GM23338 (cell line): ENCODE data around the gene PPA1. TPM values are rescaled to one million over a fixed set of nuclear protein-coding genes. Genes with fewer than 3 reads are reported as not detected.
A peak's percentile ranks its signal among the peaks of the same experiment; 100 is the strongest.

Experiments
- ATAC-seq: fragments of 200-7000 bp; cut with Tn5 transposase; 3 replicates; pipeline ENCODE4 v1.9.1; 2020
- DNase-seq: peaks from one replicate; pipeline ENCODE4 v3.0.0-alpha.2; 2015; ENCODE audit warnings: low spot score
- H2AFZ ChIP-seq: fragments of 200-600 bp; sonication (generic); 2 replicates; pipeline ENCODE4 v1.8.0; 2016; ENCODE audit warnings: antibody characterized with exemption, mild to moderate bottlenecking, moderate library complexity
- H3F3A ChIP-seq: fragments of 200-600 bp; sonication (generic); replicated peaks from 2 replicates; pipeline ENCODE4 v1.8.0; 2017; ENCODE audit warnings: antibody characterized with exemption, mixed run types, low read depth
- H3K27ac ChIP-seq: fragments of 200-600 bp; sonication (generic); 2 replicates; pipeline ENCODE4 v1.6.1; 2016; ENCODE audit warnings: low read depth
- H3K27me3 ChIP-seq: fragments of 200-600 bp; sonication (generic); 2 replicates; pipeline ENCODE4 v1.8.0; 2016; ENCODE audit warnings: mild to moderate bottlenecking, mixed run types, moderate library complexity; ENCODE audit not compliant: insufficient read depth
- H3K36me3 ChIP-seq: fragments of 200-600 bp; sonication (generic); 2 replicates; pipeline ENCODE4 v1.8.0; 2016; ENCODE audit warnings: mild to moderate bottlenecking; ENCODE audit not compliant: insufficient read depth
- H3K4me1 ChIP-seq: fragments of 200-600 bp; sonication (generic); 2 replicates; pipeline ENCODE4 v1.8.0; 2016; ENCODE audit warnings: mild to moderate bottlenecking, moderate library complexity; ENCODE audit not compliant: insufficient read depth
- H3K4me2 ChIP-seq: fragments of 200-600 bp; sonication (generic); 2 replicates; pipeline ENCODE4 v1.7.1; 2017; ENCODE audit warnings: mixed run types
- H3K4me3 ChIP-seq: fragments of 200-600 bp; sonication (generic); 2 replicates; pipeline ENCODE4 v1.6.1; 2016; ENCODE audit warnings: mixed run types
- H3K79me2 ChIP-seq: fragments of 200-600 bp; sonication (generic); replicated peaks from 2 replicates; pipeline ENCODE4 v1.8.0; 2017; ENCODE audit warnings: mild to moderate bottlenecking; ENCODE audit not compliant: insufficient read depth
- H3K9me2 ChIP-seq: fragments of 200-600 bp; sonication (generic); 2 replicates; pipeline ENCODE4 v1.8.0; 2017; ENCODE audit not compliant: insufficient read depth
- H4K20me1 ChIP-seq: fragments of 200-600 bp; sonication (generic); replicated peaks from 2 replicates; pipeline ENCODE4 v1.8.0; 2017; ENCODE audit warnings: mild to moderate bottlenecking; ENCODE audit not compliant: insufficient read depth
- H3K27ac Mint-ChIP-seq: 2 replicates; pipeline ENCODE4 v1.8.0; 2020; ENCODE audit warnings: inconsistent platforms, mild to moderate bottlenecking, moderate library complexity, mixed read lengths
- H3K27me3 Mint-ChIP-seq: 3 replicates; pipeline ENCODE4 v1.8.0; 2022; ENCODE audit warnings: low read depth, mild to moderate bottlenecking, moderate library complexity, mixed read lengths, inconsistent platforms; ENCODE audit not compliant: insufficient read depth, poor library complexity
- H3K36me3 Mint-ChIP-seq: 3 replicates; pipeline ENCODE4 v1.8.0; 2021; ENCODE audit warnings: low read depth, mild to moderate bottlenecking, inconsistent platforms, moderate library complexity, mixed read lengths
- H3K4me1 Mint-ChIP-seq: 3 replicates; pipeline ENCODE4 v1.8.0; 2020; ENCODE audit warnings: mild to moderate bottlenecking, inconsistent platforms, mixed read lengths
- H3K4me3 Mint-ChIP-seq: 3 replicates; pipeline ENCODE4 v1.8.0; 2021; ENCODE audit warnings: moderate library complexity, mild to moderate bottlenecking, inconsistent platforms, mixed read lengths
- H3K9me3 Mint-ChIP-seq: 3 replicates; pipeline ENCODE4 v1.8.0; 2020; ENCODE audit warnings: moderate library complexity, mild to moderate bottlenecking, inconsistent platforms, mixed read lengths
- CREB1 ChIP-seq: fragments of 250-450 bp; sonication (Bioruptor Pico); IDR thresholded peaks from 2 replicates; pipeline ENCODE4 v1.5.0; 2020; ENCODE audit warnings: low read depth, mild to moderate bottlenecking, moderate library complexity
- EZH2 ChIP-seq: fragments of 200-600 bp; sonication (generic); IDR thresholded peaks from one replicate; pipeline ENCODE4 v1.8.0; 2017; ENCODE audit warnings: antibody characterized with exemption, mild to moderate bottlenecking, low read depth; ENCODE audit not compliant: unreplicated experiment
- EZH2phosphoT487 ChIP-seq: fragments of 200-600 bp; sonication (generic); IDR thresholded peaks from one replicate; pipeline ENCODE4 v1.8.1; 2018; ENCODE audit warnings: antibody characterized with exemption; ENCODE audit not compliant: unreplicated experiment
- JUNB ChIP-seq: IDR thresholded peaks from one replicate; pipeline ENCODE4 v1.6.1; 2016; ENCODE audit warnings: antibody characterized with exemption; ENCODE audit not compliant: unreplicated experiment
- NANOG ChIP-seq: IDR thresholded peaks from 2 replicates; pipeline ENCODE4 v1.6.1; 2016; ENCODE audit warnings: antibody characterized with exemption, borderline replicate concordance
- POLR2AphosphoS5 ChIP-seq: IDR thresholded peaks from 2 replicates; pipeline ENCODE4 v1.6.1; 2016; ENCODE audit warnings: antibody characterized with exemption, low read depth
- STAT1 ChIP-seq: IDR thresholded peaks from one replicate; pipeline ENCODE4 v1.6.1; 2016; ENCODE audit warnings: antibody characterized with exemption; ENCODE audit not compliant: unreplicated experiment
- ZNF114 ChIP-seq: fragments of 250-450 bp; sonication (Bioruptor Pico); IDR thresholded peaks from 2 replicates; pipeline ENCODE4 v1.5.0; 2020; ENCODE audit warnings: mild to moderate bottlenecking, moderate library complexity
- polyA plus RNA-seq: library from polyadenylated mRNA; unstranded; fragments of >200 nt; fragmentation: Nextera tagmentation; extraction: Ambion mirVana; gene quantifications from 2 replicates; pipeline ENCODE4 v1.2.1, GENCODE V29; 2016
- total RNA-seq: library from RNA; depleted of rRNA; stranded (reverse); fragments of >200 nt; shearing (Covaris generic); gene quantifications from 2 replicates; pipeline ENCODE4 v1.2.3, GENCODE V29; 2014
- TF ChIP-seq, protein P1 (sequence below): IDR thresholded peaks from one replicate; pipeline ENCODE4 v1.6.1; 2018; ENCODE audit warnings: antibody characterized with exemption; ENCODE audit not compliant: unreplicated experiment
- TF ChIP-seq, protein P2 (sequence below), 2 experiments: fragments of 200-600 bp in 1 of 2; sonication (generic) in 1 of 2; conservative IDR thresholded peaks; 2 replicates each; pipeline versions ENCODE4 v1.5.1 to v1.6.1; 2016 to 2017; ENCODE audit warnings: antibody characterized with exemption in 2 of 2, low read depth in 2 of 2, mild to moderate bottlenecking in 2 of 2, moderate library complexity in 1 of 2
- TF ChIP-seq, protein P3 (sequence below): IDR thresholded peaks from 2 replicates; pipeline ENCODE4 v1.6.1; 2016; ENCODE audit warnings: antibody characterized with exemption

The PPA1 gene
- total and polyA plus RNA-seq, 2 experiments from 2014 or later = 135 to 228 TPM

DNA sequence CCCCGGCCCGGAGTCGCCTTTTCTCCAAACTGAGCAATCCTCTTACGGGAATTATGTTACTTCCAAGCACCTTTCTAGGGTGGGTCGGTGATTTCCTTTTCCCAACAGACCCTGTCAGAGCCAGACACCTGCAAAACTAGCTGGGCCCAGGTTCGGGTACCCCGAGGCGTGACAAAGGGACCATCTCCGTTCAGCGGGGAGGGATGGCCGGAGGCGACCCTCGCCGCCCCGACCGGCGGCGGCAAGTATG is 445 bp downstream of the PPA1 start (continued):
- TF ChIP-seq, protein P1, sequence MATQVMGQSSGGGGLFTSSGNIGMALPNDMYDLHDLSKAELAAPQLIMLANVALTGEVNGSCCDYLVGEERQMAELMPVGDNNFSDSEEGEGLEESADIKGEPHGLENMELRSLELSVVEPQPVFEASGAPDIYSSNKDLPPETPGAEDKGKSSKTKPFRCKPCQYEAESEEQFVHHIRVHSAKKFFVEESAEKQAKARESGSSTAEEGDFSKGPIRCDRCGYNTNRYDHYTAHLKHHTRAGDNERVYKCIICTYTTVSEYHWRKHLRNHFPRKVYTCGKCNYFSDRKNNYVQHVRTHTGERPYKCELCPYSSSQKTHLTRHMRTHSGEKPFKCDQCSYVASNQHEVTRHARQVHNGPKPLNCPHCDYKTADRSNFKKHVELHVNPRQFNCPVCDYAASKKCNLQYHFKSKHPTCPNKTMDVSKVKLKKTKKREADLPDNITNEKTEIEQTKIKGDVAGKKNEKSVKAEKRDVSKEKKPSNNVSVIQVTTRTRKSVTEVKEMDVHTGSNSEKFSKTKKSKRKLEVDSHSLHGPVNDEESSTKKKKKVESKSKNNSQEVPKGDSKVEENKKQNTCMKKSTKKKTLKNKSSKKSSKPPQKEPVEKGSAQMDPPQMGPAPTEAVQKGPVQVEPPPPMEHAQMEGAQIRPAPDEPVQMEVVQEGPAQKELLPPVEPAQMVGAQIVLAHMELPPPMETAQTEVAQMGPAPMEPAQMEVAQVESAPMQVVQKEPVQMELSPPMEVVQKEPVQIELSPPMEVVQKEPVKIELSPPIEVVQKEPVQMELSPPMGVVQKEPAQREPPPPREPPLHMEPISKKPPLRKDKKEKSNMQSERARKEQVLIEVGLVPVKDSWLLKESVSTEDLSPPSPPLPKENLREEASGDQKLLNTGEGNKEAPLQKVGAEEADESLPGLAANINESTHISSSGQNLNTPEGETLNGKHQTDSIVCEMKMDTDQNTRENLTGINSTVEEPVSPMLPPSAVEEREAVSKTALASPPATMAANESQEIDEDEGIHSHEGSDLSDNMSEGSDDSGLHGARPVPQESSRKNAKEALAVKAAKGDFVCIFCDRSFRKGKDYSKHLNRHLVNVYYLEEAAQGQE = no peak

DNA sequence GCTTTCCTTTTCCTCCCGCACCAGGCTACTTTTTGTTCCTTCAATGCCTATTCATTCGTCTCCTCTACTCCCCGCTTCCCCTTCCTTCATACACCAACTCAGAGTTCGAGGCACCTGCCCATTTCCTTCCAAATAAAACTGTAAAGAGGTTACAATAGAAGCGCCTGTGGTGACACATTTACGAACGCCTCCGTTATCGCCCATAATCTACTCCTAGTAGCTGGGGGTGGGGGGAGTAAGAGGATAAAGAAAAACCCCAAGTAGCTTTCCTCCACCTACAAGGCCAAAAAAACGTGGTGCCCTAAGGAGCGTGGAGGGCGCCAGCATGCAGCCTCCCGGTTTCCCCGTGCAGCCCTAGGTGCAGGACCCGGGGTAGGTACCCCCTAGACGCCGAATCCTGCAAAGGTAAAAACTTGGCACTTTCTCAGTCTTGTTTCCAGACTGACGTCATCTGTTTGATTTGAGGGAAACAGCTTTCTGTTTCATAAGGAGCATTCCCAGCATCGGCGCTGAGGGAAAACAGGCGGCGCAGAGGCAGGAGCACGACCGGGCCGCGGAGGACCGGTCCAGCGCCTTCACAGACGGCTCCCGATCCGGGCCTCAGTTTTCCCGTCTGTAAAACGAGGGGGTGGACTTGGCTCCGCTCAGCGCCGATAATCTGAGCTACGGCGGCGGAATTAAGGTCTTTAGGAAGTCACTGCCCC is 922 bp downstream of the PPA1 start:
- H3K27ac ChIP-seq = no peak overlapping the region
- H3K9me2 ChIP-seq = no peaks in the 10 kb centered on the region
- H3K4me1 Mint-ChIP-seq = peaks cover 6% of the 10 kb centered on the region; the same call in 2 of the 3 replicates
- no peak overlapping the region for H3K27ac Mint-ChIP-seq
- TF ChIP-seq, protein P2, sequence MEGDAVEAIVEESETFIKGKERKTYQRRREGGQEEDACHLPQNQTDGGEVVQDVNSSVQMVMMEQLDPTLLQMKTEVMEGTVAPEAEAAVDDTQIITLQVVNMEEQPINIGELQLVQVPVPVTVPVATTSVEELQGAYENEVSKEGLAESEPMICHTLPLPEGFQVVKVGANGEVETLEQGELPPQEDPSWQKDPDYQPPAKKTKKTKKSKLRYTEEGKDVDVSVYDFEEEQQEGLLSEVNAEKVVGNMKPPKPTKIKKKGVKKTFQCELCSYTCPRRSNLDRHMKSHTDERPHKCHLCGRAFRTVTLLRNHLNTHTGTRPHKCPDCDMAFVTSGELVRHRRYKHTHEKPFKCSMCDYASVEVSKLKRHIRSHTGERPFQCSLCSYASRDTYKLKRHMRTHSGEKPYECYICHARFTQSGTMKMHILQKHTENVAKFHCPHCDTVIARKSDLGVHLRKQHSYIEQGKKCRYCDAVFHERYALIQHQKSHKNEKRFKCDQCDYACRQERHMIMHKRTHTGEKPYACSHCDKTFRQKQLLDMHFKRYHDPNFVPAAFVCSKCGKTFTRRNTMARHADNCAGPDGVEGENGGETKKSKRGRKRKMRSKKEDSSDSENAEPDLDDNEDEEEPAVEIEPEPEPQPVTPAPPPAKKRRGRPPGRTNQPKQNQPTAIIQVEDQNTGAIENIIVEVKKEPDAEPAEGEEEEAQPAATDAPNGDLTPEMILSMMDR (conservative IDR thresholded peaks at IDR 0.05; ENCODE audit: low read depth in 2 of 2) = no peak
- peak; percentile 65 for TF ChIP-seq CREB1 (CRISPR knock-in tag)
- no peak for TF ChIP-seq STAT1
- TF ChIP-seq, protein P3, sequence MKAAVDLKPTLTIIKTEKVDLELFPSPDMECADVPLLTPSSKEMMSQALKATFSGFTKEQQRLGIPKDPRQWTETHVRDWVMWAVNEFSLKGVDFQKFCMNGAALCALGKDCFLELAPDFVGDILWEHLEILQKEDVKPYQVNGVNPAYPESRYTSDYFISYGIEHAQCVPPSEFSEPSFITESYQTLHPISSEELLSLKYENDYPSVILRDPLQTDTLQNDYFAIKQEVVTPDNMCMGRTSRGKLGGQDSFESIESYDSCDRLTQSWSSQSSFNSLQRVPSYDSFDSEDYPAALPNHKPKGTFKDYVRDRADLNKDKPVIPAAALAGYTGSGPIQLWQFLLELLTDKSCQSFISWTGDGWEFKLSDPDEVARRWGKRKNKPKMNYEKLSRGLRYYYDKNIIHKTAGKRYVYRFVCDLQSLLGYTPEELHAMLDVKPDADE = no peak
- peaks cover 4% of the 10 kb centered on the region for H3K27me3 Mint-ChIP-seq
- DNase-seq = peak; percentile 54
- H3K36me3 Mint-ChIP-seq = peaks cover 15% of the 10 kb centered on the region
- peaks cover 12% of the 10 kb centered on the region for H3K4me1 ChIP-seq
- peak overlapping the region; percentile 96 for H3K4me3 ChIP-seq
- H3K79me2 ChIP-seq = peaks cover 24% of the 10 kb centered on the region
- H3K4me3 Mint-ChIP-seq = peak overlapping the region; percentile 74
- peaks cover 9% of the 10 kb centered on the region; the same call in 1 of the 2 replicates for H4K20me1 ChIP-seq
- H3K27me3 ChIP-seq = peaks cover 9% of the 10 kb centered on the region
- H2AFZ ChIP-seq = peak overlapping the region; percentile 94
- peak overlapping the region; percentile 88 for H3K4me2 ChIP-seq
- H3F3A ChIP-seq = no peaks in the 10 kb centered on the region
- peaks cover 5% of the 10 kb centered on the region; the same call in 1 of the 2 replicates for H3K36me3 ChIP-seq
- peaks cover 4% of the 10 kb centered on the region for H3K9me3 Mint-ChIP-seq
- ATAC-seq = peak; percentile 15

DNA sequence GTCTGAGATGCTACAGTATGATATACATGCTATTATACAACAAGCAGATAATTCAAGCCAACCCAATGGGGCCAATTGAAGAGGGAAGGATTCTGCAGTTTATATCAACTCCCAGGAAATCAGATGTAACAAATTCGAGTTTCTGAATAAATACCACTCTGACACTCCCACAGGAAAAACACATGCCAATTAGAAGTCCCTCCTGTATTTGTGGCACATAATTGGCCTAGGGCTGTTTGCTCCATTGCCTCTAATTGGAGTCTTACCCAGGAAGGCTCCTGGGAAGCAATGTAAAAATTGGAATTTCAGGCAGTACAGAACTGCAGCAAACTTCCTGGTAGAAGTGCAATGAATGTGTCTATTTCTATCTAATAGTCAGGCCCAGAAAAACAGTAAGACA is 4.7 kb downstream of the PPA1 start:
- Histone ChIP-seq H3F3A (no peaks in the 10 kb centered on the region), H3K4me3 (no peak overlapping the region)
- TF ChIP-seq, protein P2 (conservative IDR thresholded peaks at IDR 0.05; ENCODE audit: low read depth in 2 of 2) = no peak
- TF ChIP-seq NANOG (no peak), POLR2AphosphoS5 (no peak), STAT1 (no peak), ZNF114 (CRISPR knock-in tag) (no peak), EZH2phosphoT487 (no peak), JUNB (no peak), EZH2 (no peak)
- TF ChIP-seq, protein P3 = no peak

More for the DNA sequence above, 4.7 kb downstream of the PPA1 start:
- Mint-ChIP-seq H3K27me3 (no peaks in the 10 kb centered on the region), H3K36me3 (peaks cover 12% of the 10 kb centered on the region; the same call in 2 of the 3 replicates), H3K27ac (no peak overlapping the region), H3K9me3 (no peaks in the 10 kb centered on the region), H3K4me3 (no peak overlapping the region), H3K4me1 (peaks cover 4% of the 10 kb centered on the region; the same call in 2 of the 3 replicates)
- peaks cover 18% of the 10 kb centered on the region for H4K20me1 ChIP-seq
- H3K79me2 ChIP-seq = peaks cover 58% of the 10 kb centered on the region
- no peak overlapping the region for H3K27ac ChIP-seq
- DNase-seq (no peak), ATAC-seq (no peak)
- H3K4me1 ChIP-seq = peaks cover 7% of the 10 kb centered on the region
- peaks cover 9% of the 10 kb centered on the region for H3K27me3 ChIP-seq
- no peaks in the 10 kb centered on the region for H3K9me2 ChIP-seq
- H3K4me2 ChIP-seq = no peak overlapping the region
- no peak overlapping the region for H2AFZ ChIP-seq
- H3K36me3 ChIP-seq = peaks cover 5% of the 10 kb centered on the region; the same call in 1 of the 2 replicates
